NCI-H345 (cell line): ENCODE results near the gene PTMS.

Experiments
- DNase-seq: peaks from one replicate; lab custom pipeline; 2025; lab: John Stamatoyannopoulos, UW

PTMS gene

DNA sequence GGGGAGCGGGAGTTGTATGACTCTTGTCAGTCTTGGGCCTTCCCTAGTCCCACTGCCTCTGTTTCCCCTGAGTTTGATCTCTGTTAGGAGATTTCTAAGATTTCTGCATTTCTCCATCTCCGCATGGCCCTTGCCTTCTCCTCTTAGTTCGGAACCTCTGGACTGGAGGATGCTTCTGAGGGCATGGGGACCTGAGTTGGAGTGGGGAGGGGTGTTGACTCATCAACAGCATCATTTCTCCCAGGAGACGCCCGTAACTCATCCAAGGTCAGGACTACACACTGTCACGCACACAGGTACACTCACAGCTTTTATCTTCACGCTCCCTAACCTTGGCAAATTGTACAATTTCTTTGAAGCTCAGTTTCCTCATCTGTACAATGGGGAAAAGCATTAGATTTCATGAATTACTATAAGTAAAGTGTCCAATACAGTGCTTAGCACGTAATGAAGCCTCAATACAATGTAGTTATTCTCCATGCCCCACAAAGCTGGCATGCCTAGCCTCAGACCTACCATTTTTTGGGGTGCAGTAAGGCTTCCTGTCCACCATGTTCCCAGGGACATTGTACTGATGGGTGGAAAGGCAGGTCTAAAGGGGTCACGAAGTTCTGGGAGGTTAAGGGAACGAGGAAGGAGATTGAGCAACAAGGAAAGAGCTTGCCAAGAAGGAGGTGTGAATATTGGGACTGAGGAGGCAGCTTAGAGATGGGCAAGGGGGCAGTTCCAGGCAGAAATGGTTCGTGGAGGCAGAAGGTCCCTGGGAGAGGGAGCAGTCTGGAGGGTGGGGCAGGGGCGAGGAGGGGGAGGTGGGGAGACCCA, 5.6 kb downstream of the PTMS start:
- DNase-seq, result no peak

DNA sequence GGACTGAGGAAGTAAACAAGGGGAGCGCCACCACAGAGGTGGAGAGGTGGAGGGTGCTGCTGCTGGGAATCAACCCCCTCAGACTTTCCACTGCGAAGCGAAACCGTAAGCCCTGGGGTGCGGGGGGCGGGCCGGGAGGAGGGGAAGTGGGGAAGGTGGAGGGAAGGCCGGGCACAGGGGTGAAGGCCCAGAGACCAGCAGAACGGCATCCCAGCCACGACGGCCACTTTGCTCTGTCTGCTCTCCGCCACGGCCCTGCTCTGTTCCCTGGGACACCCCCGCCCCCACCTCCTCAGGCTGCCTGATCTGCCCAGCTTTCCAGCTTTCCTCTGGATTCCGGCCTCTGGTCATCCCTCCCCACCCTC, 6.2 kb downstream of the PTMS start, which contains the start of gene LAG3:
Gene LAG3, plus strand, starts transcription at position 190 of the 365 bp plus-strand sequence. CDS start 333 bp downstream, outside the sequence.
- no peak for DNase-seq

DNA sequence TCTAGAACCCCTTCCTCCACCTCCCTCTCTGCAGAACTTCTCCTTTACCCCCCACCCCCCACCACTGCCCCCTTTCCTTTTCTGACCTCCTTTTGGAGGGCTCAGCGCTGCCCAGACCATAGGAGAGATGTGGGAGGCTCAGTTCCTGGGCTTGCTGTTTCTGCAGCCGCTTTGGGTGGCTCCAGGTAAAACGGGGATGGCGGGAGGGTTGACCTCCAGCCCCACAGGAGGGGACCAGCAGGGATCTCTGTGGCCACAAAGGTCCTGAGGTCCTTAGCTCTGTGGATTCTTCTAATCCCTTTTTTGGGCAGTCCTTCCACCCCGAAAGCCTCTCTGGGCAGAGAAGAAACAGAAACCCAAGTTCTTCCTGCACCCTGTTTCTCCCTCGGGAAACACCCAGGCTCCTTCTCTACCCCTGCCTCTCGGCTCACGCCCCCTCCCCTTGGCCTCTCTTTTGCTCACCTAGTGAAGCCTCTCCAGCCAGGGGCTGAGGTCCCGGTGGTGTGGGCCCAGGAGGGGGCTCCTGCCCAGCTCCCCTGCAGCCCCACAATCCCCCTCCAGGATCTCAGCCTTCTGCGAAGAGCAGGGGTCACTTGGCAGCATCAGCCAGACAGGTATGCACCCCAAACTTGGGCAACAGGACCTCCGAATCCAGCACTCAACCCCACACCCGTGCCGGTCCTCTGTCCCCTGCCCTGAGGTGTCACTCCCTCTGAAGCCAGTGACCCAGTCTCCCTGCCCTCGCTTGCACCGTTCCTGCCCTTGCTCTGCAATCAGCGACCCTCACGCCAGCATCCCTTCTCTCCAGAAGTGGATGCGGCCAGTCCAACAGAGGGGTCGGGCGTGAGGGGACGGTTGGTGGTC, 6.8 kb downstream of the PTMS start:
- no peak for DNase-seq

DNA sequence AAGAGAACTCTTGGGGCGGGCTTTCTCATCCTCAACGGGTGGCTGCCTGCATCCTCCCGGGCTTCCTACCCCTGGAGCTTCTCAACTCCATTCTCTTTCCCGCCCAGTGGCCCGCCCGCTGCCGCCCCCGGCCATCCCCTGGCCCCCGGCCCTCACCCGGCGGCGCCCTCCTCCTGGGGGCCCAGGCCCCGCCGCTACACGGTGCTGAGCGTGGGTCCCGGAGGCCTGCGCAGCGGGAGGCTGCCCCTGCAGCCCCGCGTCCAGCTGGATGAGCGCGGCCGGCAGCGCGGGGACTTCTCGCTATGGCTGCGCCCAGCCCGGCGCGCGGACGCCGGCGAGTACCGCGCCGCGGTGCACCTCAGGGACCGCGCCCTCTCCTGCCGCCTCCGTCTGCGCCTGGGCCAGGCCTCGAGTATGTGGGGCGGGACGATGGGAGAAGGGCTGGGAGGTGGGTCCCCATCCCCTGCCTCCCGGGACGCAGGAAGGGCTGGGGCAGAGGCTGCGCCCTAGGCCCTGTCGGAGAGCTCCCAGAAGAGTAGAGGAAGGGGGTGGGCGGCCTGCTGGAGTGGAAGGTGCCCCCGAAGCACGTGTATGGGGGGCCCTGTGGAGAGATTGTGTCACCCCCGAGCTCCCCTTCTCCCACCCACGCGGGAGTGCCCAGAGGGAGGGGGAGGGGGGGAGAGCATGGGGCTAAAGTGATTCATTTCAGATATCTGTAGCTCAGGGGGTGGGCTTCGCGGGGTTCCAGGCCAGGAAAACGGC, 7.6 kb downstream of the PTMS start:
- DNase-seq, result no peak

DNA sequence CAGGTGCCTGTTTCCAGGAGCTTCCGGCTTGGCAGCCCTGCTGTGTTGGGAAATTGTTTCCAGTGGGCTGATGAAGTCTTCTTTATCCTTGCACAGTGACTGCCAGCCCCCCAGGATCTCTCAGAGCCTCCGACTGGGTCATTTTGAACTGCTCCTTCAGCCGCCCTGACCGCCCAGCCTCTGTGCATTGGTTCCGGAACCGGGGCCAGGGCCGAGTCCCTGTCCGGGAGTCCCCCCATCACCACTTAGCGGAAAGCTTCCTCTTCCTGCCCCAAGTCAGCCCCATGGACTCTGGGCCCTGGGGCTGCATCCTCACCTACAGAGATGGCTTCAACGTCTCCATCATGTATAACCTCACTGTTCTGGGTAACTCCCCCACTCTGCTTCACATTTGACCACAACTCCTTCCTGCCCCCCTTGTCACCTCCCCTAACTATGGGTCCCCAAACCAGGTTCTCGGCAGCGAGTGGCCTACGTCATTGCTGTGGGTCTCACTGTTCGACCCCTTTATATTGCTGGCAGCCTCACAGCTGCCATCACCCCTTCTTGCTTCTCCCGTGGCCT, 8.4 kb downstream of the PTMS start:
- no peak for DNase-seq

DNA sequence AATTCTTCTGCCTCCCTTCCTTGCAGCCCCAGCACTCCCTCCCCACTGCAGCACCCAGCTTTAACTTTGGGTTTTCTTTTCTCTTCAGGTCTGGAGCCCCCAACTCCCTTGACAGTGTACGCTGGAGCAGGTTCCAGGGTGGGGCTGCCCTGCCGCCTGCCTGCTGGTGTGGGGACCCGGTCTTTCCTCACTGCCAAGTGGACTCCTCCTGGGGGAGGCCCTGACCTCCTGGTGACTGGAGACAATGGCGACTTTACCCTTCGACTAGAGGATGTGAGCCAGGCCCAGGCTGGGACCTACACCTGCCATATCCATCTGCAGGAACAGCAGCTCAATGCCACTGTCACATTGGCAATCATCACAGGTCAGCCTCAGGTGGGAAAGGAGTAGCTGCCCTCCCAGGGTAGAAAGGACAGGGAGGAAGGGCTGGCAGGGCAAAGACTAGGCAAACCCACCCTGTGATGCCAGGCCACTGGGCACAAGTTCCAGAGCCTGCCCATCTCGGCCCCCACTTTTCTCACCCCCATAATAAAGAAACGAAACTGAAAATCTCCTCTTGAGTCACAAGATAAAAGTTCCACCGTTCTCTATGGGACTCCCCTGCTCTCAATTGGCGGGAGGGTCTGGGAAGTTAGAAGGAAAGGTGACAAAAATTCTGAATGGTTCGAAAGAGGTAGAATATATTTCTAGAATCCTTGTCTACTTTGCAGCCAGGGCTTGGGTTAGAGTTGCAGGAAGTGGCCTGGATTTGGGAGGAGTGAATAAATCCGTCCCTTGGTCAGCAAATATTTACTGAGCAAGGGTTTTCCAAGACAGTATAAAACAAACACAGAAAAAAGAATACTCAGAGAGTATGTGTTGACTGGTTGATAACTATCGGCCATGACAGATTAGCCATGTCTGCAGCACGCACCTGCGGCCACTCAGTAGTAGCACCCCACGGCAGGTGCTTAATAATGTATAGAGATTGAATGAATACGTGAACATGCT, 9.3 kb downstream of the PTMS start:
- DNase-seq, result no peak

DNA sequence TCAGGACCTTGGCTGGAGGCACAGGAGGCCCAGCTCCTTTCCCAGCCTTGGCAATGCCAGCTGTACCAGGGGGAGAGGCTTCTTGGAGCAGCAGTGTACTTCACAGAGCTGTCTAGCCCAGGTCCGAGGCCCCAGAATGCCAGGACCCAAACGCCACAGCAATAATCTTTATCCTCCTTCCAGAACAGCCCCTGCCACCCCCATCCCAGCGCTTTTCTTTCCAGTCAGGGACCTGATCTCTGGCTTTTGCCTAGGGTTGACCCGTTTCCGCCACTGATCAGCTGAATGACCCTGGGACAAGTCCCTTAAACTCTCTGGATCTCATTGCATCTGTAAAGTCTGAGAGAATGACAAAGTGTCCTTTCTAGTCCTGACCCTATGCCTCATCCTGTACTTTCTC, 11.2 kb downstream of the PTMS start:
- no peak for DNase-seq

DNA sequence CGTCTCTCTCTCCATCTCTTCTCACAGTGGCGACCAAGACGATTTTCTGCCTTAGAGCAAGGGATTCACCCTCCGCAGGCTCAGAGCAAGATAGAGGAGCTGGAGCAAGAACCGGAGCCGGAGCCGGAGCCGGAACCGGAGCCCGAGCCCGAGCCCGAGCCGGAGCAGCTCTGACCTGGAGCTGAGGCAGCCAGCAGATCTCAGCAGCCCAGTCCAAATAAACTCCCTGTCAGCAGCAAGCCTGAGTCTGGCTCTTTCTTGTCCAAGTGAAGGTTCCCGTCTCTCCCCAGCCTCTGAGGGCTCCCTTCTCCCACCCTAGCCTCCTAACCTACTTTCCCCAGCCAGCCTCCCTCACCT, 12.0 kb downstream of the PTMS start:
- no peak for DNase-seq

DNA sequence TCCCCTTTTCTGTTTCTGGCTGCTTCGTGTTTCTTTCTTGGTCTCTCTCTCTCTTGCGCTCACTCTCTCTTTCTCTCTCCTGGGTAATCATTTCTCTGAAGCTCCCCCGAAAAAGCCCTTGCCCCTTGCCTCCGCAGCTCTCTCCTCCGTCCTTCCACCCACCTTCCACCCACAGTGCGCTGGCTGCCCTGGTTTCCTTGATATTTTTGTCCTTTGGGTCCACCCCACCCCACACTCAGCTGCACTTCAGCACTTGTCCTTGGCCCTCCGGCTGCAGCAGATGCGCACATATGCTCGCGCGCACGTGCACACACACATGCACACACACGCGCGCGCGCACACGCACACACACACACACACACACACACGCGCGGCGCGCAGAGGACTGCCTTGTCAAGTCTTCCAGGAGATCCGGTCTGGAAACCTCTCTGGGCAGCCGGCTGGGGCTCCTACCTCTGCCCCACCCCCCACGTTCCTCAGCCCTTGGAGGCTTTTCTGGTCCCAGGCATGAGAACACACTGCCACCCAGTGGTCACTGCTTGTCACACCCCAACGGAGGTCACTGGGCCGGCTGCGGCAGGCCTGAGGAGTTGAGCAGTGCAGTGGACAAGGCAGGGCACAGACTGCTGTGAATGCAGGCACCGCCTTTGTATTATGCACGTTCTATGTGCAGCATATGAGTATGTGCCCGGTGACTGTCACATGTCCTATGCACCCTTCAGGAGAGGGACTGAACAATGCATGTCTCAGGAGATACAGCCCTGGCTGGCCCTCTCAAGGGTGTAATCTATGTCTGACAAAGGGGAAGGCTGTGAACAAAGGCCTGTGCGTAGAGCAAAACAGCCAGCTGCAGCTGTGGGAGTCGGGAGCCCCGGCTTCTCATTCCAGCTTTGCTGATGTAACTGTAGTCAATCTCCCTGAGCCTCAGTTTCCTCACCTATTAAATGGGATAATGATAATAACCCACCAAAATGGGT, 12.7 kb downstream of the PTMS start:
- peak; percentile 91 for DNase-seq

DNA sequence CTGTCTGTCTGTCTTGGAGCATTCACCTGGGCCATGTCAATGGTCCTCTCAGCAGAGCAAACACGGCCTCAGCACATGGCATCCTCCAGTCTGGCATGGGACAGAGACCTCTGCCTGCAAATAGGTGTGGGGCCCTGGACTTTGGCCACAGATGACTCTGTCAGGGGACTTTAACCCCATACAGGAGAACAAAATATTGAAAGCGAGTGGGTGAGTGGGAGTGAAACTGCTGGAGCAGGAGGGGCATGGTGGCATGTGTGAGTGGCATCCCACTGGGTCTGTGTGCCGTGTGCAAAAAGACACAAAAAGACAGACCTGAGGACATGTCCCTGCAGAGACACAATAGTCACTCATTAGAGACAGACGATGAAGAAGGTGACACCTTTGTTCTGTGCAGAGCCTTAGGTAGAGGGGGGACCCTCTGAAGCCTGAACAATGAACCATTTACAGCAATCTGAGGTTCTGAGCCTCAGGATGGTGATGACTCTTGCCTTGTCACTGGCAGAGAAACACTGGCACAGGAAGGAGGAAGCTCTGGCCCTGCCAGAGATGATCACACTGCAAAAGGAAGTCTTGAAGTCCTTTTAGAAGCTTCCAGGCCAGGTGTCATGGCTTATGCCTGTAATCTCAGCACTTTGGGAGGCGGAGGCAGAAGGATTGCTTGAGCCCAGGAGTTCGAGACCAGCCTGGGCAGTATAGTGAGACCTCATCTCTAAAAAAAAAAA, 13.7 kb downstream of the PTMS start:
- no peak for DNase-seq

DNA sequence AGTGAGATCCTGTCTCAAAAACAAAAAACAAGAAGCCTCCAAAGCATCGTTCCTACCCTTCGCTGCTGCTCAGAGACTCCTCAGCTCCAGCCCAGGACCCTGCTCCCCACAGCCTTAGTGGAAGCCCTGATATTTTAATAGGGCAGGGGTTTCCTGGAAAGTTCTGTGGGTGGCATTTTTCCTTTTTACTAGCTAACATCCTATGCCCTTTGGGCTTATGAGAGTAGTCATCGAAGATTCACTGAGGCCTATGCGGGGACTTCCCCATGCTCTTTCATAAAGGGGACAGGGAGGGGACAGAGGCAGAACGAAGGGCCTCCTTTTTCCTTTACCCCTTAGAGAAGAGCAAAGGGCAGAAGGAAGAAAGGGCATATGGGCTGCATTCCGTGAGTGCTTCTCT, 14.4 kb downstream of the PTMS start:
- no peak for DNase-seq

DNA sequence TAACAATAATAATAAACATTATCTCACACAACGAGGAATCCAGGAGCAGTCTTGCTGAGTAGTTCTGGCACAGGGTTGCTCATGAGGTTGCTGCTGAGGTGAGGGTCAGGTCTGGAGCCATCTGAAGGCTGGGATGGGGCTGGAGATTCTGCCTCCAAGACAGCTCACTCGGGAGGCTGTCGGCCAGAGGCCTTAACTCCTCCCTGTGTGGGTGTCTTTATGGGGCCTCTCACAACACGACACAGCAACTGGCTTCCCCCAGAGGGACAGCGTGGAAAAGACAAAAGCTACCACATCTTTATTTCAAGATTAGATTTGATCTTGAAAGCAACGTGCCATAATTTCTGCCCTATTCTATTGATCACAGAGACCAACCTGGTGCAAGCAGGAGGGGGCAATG, 16.0 kb downstream of the PTMS start:
- DNase-seq, result no peak

DNA sequence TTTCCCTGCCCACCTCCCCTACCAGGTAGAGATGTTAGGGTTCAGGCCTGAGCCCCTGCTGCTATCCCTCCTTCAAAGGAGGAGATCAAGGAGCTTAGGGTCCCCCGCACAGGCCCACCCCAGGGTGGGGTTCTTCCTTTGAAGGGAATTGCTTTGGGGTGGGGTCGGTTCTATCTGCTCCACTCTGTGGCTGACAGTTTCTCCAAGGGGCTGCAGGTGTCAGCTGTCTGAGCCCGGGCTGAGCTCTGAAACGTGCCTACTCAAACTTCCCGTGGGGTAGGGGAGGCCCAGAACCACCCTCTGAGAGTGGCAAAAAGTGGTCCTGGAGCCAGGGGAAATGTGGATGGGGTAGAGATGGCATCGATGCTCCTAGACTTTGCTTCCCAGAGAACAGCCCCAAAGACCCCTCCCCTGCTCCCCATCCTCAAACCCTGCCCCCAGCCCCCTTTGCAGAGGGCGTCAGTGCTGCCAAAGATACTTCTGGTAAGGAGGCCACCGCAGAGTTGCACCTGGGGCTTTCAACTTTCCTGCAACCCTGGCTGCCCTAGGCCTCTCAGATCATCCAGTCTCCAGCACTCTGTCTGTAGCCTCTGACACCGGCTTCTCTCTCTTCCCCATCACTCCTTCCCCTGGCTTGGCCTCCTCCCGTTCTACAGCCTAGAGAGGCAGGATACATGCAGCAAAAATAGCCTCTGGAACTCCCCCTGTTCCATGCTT, 16.8 kb downstream of the PTMS start:
- no peak for DNase-seq

DNA sequence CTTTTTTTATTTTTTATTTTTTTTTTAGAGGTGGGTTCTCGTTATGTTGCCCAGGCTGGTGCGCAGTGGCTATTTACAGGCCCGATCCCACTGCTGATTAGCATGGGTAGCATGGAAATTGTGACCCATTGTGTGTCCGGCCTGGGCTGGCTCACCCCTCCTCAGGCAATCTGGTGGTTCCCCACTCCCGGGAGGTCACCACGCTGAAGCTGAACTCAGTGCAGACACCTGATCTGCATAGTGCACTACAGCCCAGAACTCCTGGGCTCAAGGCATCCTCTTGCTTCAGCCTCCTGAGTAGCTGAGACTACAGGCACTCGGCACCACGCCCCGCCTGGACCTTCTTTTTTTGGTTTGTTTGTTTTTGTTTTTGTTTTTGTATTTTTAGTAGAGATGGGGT, 17.7 kb downstream of the PTMS start:
- DNase-seq, result no peak

DNA sequence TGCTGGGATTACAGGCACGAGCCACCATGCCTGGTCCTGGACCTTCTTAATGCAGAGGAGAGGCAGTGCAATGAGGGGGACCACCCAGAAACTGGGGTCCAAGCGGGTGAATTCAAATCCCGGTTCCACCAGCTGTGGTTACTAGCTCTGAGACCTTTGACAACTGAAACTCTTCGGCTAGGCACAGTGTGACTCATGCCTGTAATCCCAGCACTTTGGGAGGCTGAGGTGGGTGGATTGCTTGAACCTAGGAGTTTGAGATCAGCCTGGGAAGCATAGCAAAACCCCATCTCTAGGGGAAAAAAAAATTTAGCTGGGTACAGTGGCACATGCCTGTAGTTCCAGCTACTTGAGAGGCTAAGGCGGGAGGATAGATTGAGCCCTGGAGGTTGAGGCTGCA, 18.1 kb downstream of the PTMS start:
- DNase-seq, result no peak

DNA sequence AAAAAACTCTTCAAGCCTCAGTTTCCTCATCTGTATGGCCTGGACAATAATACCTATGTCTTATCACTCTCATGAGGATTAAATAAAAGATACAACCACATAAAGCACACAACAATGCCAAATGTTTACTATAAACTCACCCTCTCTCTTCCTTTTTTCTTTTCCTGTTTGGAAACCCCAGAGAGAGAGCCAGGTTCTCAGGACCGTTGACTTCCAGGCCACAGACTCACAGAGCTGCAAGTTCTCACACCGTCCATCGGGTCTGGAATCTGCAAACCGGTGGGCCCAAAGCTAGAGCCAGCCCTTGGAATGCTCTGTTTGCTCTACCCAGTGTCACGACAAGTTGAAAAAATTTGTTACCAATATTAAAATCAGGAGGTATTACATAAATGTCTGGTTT, 18.6 kb downstream of the PTMS start:
- DNase-seq, result no peak

DNA sequence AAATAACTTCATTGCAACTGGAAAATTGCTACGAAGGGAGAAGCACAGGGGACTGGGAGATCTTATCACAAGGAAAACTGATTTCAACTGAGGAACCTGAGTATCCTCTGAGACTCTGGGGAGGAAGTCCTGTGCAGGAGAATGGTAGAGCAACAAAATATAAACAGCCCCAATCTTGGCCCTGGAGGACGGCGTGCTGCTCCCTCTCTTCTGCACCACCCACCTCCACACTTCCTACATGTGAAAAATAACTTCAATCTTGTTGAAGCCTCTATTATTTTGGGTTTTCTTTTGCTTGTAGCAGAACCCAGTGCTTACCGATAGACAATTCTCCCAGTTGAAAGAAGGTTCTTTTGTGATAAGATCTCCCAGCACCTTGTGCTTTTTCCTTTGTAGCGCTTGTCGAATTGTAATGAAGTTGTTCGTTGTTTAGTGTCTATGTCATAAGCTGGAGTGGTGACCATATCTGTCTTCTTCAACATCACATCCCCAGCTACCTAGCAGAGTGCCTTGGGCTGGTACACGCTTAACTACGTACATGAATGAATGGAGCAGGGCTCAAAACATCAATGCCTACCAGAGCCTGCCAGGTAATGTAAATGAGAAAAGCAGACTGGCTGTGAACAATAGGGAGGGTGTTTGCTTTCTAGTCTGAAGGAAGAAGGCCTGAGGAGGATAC, 20.4 kb downstream of the PTMS start:
- no peak for DNase-seq

DNA sequence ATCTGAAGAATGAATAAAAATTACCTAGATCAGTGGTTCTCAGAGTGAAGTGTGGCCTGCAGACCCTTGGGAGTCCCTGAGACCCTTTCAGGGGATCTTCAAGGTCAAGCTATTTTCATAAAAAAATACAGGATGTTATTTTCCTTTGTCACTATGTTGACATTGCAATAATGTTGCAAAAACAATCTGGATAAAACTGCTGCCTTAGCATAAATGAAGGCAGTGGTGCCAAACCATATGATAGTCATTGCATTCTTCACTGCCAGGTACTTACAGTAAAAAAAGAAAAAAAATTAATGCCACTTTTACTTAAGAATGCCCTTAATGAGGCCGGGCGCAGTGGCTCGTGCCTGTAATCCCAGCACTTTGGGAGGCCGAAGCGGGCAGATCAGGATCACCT, 21.1 kb downstream of the PTMS start:
- no peak for DNase-seq
